B cell (primary cell): ENCODE data around the gene TPRA1. TPM values are rescaled to one million over a fixed set of nuclear protein-coding genes. Genes with fewer than 3 reads are reported as not detected.

Source experiments
- ATAC-seq: fragments of 200-7000 bp; cut with Tn5 transposase; one replicate; pipeline ENCODE4 v1.10.0; 2021; ENCODE audit warnings: low read depth, mild to moderate bottlenecking, moderate number of reproducible peaks, moderate library complexity
- CTCF ChIA-PET: fragments of 350-600 bp; sonication (Branson Sonifier 250); formaldehyde crosslinking; loops from one replicate; lab custom pipeline; 2021; ENCODE audit warnings: antibody characterized with exemption, inconsistent platforms; lab: Charles Lee
- POLR2A ChIA-PET: fragments of 350-600 bp; sonication (Branson Sonifier 250); formaldehyde crosslinking; loops from one replicate; lab custom pipeline; 2021; ENCODE audit warnings: antibody characterized with exemption; lab: Charles Lee
- DNase-seq: peaks from one replicate; pipeline ENCODE4 v3.0.0; 2013
- H2AFZ ChIP-seq: 2 replicates; pipeline ENCODE4 v1.6.1; 2012; ENCODE audit warnings: mild to moderate bottlenecking, low read depth, low read length; ENCODE audit not compliant: insufficient read depth, poor library complexity, severe bottlenecking
- H3K27ac ChIP-seq, 2 donors: 1 replicate in 1 of 2; 2 replicates in 1 of 2; pipeline ENCODE4 v1.5.1; 2012 to 2013; ENCODE audit warnings: low read length in 2 of 2, mild to moderate bottlenecking in 2 of 2, moderate library complexity in 1 of 2
- H3K27me3 ChIP-seq, 4 experiments: fragments of 200-600 bp in 1 of 4; sonication (generic) in 1 of 4; replicated peaks in 1 of 4; 1 replicate in 2 of 4; 2 replicates in 2 of 4; pipeline versions ENCODE4 v1.6.1 to v1.7.0; 2013 to 2016; ENCODE audit warnings: low read length in 3 of 4, mild to moderate bottlenecking in 2 of 4, mixed read lengths in 1 of 4, moderate library complexity in 1 of 4; ENCODE audit not compliant: insufficient read depth in 4 of 4, control insufficient read depth in 3 of 4; ENCODE audit errors: control extremely low read depth in 1 of 4
- H3K36me3 ChIP-seq, 2 experiments: replicated peaks in 1 of 2; 1 replicate in 1 of 2; 2 replicates in 1 of 2; pipeline versions ENCODE4 v1.6.1 to v1.7.1; 2013; ENCODE audit warnings: low read length in 1 of 2; ENCODE audit not compliant: insufficient read depth in 2 of 2, control insufficient read depth in 1 of 2; ENCODE audit errors: control extremely low read depth in 1 of 2, extremely low read depth in 1 of 2
- H3K4me1 ChIP-seq, 2 donors: fragments of 200-600 bp in 1 of 2; sonication (generic) in 1 of 2; 1 replicate in 1 of 2; 2 replicates in 1 of 2; pipeline versions ENCODE4 v1.5.1 to v1.6.1; 2013 to 2017; ENCODE audit warnings: low read length in 2 of 2; ENCODE audit not compliant: control insufficient read depth in 2 of 2, insufficient read depth in 2 of 2
- H3K4me2 ChIP-seq: replicated peaks from 2 replicates; pipeline ENCODE3; 2012; ENCODE audit warnings: mild to moderate bottlenecking, low read depth, low read length; ENCODE audit not compliant: poor library complexity, severe bottlenecking
- H3K4me3 ChIP-seq, 5 experiments: fragments of 200-600 bp in 1 of 5; sonication (generic) in 1 of 5; 1 replicate in 3 of 5; 2 replicates in 2 of 5; pipeline versions ENCODE4 v1.5.1 to v1.7.0; 2011 to 2016; ENCODE audit warnings: low read length in 4 of 5, mild to moderate bottlenecking in 4 of 5, low read depth in 2 of 5, control low read depth in 1 of 5, moderate library complexity in 1 of 5; ENCODE audit not compliant: insufficient read depth in 1 of 5; ENCODE audit errors: control extremely low read depth in 1 of 5, extremely low read depth in 1 of 5
- H3K79me2 ChIP-seq: fragments of 200-600 bp; sonication (generic); one replicate; pipeline ENCODE4 v1.6.0; 2016; ENCODE audit warnings: low read length; ENCODE audit not compliant: control insufficient read depth, insufficient read depth
- H3K9ac ChIP-seq: fragments of 200-600 bp; sonication (generic); 2 replicates; pipeline ENCODE4 v1.6.1; 2017; ENCODE audit warnings: mild to moderate bottlenecking, low read length, moderate library complexity
- H3K9me3 ChIP-seq, 3 donors: one replicate each; pipeline versions ENCODE4 v1.6.1 to v1.7.1; 2013; ENCODE audit warnings: low read length in 2 of 3; ENCODE audit not compliant: control insufficient read depth in 2 of 3, insufficient read depth in 1 of 3; ENCODE audit errors: control extremely low read depth in 1 of 3
- H4K20me1 ChIP-seq: 2 replicates; pipeline ENCODE4 v1.6.0; 2012; ENCODE audit warnings: mild to moderate bottlenecking, low read length; ENCODE audit not compliant: insufficient read depth, control insufficient read depth, poor library complexity, severe bottlenecking
- H3K27ac Mint-ChIP-seq: one replicate; pipeline ENCODE4 v1.8.0; 2021; ENCODE audit warnings: mixed read lengths
- H3K27me3 Mint-ChIP-seq: one replicate; pipeline ENCODE4 v1.8.0; 2021; ENCODE audit warnings: mixed read lengths
- H3K4me1 Mint-ChIP-seq: one replicate; pipeline ENCODE4 v1.8.0; 2021; ENCODE audit warnings: mixed read lengths
- H3K4me3 Mint-ChIP-seq: one replicate; pipeline ENCODE4 v1.8.0; 2021; ENCODE audit warnings: mixed read lengths
- H3K9me3 Mint-ChIP-seq: one replicate; pipeline ENCODE4 v1.8.0; 2022; ENCODE audit warnings: mixed read lengths; ENCODE audit not compliant: insufficient read depth
- EZH2 ChIP-seq: IDR thresholded peaks from 2 replicates; pipeline ENCODE4 v1.6.1; 2012; ENCODE audit warnings: borderline replicate concordance, low read depth, mild to moderate bottlenecking, moderate library complexity, low read length; ENCODE audit not compliant: insufficient read depth, poor library complexity, severe bottlenecking
- WGBS: methylation state at CpG from one replicate; pipeline ENCODE4 v1.1.5; 2013; ENCODE audit warnings: missing lambda C conversion rate; ENCODE audit not compliant: insufficient coverage; 5-methylcytosine and 5-hydroxymethylcytosine counted together
- intact Hi-C: fragments of 100-400 bp; cut with micrococcal nuclease; formaldehyde crosslinking; loops from one replicate; pipeline ENCODE4 v1.10.0; 2022
- polyA plus RNA-seq: library from polyadenylated mRNA; depleted of rRNA; stranded (reverse); fragments of >200 nt; gene quantifications from 2 replicates; pipeline ENCODE4 v1.2.3, GENCODE V29; 2012
- total RNA-seq, 2 donors: library from RNA; stranded (reverse); fragments of 120-200 nt in 1 of 2; gene quantifications; 1 replicate in 1 of 2; 2 replicates in 1 of 2; pipeline versions ENCODE4 v1.2.3 to v1.2.4, GENCODE V29; 2013 to 2022
- TF ChIP-seq, protein P1 (sequence below): fragments of 200-600 bp; IDR thresholded peaks from one replicate; pipeline ENCODE4 v1.8.0; 2022; ENCODE audit warnings: antibody characterized with exemption, mild to moderate bottlenecking

The TPRA1 gene
- total and polyA plus RNA-seq, 2 donors (not counting 1 experiment from before 2014, with no cell fraction given) = 19.8 to 27.7 TPM

DNA sequence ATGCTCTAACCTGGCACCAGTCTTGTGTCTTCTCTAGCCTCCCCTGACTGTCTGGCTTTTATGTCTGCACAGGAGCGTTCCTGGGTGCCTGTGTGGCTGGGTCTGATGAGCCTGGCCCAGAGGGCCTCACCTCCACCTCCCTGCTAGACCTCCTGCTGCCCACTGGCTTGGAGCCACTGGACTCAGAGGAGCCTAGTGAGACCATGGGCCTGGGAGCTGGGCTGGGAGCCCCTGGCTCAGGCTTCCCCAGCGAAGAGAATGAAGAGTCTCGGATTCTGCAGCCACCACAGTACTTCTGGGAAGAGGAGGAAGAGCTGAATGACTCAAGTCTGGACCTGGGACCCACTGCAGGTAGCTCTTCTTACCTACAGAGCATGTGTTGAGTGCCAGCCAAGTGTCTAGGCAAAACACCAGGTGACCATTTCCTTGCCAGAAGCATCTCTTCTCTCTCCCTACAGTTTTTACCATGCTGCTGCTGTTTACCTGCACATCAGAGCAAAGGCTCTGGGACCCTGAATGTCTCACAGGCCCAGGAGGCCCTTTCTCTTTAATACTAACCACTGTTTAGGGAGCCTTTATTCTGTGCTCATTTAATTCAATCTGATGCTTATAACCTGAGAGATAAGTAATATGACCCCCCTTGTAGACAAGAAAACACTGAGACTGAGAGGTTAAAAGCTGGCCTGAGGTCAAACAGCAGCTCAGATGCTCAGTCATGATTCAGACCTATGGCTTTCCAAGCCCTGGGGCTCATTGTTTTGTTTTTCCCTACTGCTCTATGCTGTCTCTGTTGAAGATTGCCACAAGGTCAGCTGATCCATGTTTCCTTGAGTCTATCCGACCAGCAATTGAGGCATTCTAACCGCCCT is 48.9 kb upstream of the TPRA1 start:
- WGBS = 87% methylated on average over 5 of the region's 5 CpGs
- Mint-ChIP-seq H3K27ac (no peak overlapping the region), H3K27me3 (no peaks in the 10 kb centered on the region), H3K4me1 (no peaks in the 10 kb centered on the region), H3K9me3 (no peaks in the 10 kb centered on the region), H3K4me3 (no peak overlapping the region)
- H3K9ac ChIP-seq = no peak overlapping the region
- no peaks in the 10 kb centered on the region for H3K4me1 ChIP-seq
- H3K4me2 ChIP-seq = no peak overlapping the region
- ChIA-PET CTCF (no interaction called here), POLR2A (no interaction called here)
- DNase-seq (no peak), ATAC-seq (no peak)
- no peak overlapping the region for H3K27ac ChIP-seq
- no peak overlapping the region for H3K4me3 ChIP-seq
- intact Hi-C loops = no loop called here
- TF ChIP-seq EZH2 = no peak
- TF ChIP-seq, protein P1, sequence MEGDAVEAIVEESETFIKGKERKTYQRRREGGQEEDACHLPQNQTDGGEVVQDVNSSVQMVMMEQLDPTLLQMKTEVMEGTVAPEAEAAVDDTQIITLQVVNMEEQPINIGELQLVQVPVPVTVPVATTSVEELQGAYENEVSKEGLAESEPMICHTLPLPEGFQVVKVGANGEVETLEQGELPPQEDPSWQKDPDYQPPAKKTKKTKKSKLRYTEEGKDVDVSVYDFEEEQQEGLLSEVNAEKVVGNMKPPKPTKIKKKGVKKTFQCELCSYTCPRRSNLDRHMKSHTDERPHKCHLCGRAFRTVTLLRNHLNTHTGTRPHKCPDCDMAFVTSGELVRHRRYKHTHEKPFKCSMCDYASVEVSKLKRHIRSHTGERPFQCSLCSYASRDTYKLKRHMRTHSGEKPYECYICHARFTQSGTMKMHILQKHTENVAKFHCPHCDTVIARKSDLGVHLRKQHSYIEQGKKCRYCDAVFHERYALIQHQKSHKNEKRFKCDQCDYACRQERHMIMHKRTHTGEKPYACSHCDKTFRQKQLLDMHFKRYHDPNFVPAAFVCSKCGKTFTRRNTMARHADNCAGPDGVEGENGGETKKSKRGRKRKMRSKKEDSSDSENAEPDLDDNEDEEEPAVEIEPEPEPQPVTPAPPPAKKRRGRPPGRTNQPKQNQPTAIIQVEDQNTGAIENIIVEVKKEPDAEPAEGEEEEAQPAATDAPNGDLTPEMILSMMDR = no peak
- H3K27me3 ChIP-seq = no peaks in the 10 kb centered on the region
- no peaks in the 10 kb centered on the region for H3K9me3 ChIP-seq
- H4K20me1 ChIP-seq = no peaks in the 10 kb centered on the region
- no peak overlapping the region for H2AFZ ChIP-seq
- no peaks in the 10 kb centered on the region for H3K36me3 ChIP-seq
- no peaks in the 10 kb centered on the region for H3K79me2 ChIP-seq

DNA sequence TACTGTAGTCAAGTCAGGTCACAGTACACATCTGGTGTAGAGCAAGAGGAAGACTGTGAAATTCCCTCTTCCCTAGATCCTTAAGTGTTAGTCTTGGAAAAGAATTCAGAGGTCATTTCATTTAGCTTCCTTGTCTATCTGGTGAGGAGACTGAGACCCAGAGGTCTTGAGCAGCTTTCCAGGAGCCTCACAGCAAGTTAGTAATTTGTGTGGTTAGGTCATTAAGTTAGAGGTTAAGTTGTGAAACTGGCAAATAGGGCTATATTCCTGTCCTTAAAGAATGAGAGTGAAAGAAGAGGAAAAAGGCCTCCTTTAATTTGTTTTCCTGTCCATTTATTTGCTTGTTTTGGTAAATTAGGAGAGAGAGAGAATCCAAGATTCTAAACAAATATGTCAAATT is 47.4 kb upstream of the TPRA1 start:
- no peaks in the 10 kb centered on the region for H3K9me3 Mint-ChIP-seq
- no peak for ATAC-seq
- intact Hi-C loops = no loop called here

More for the DNA sequence above, 47.4 kb upstream of the TPRA1 start:
- Histone ChIP-seq H3K4me2 (no peak overlapping the region), H3K4me1 (no peaks in the 10 kb centered on the region), H3K9me3 (no peaks in the 10 kb centered on the region), H3K9ac (no peak overlapping the region), H3K27ac (no peak overlapping the region), H2AFZ (no peak overlapping the region), H3K27me3 (no peaks in the 10 kb centered on the region), H3K36me3 (no peaks in the 10 kb centered on the region), H3K79me2 (no peaks in the 10 kb centered on the region), H3K4me3 (no peak overlapping the region), H4K20me1 (no peaks in the 10 kb centered on the region)
- no peak for TF ChIP-seq EZH2
- TF ChIP-seq, protein P1 = no peak
- CTCF ChIA-PET = no interaction called here
- H3K27ac Mint-ChIP-seq = no peak overlapping the region
- POLR2A ChIA-PET = no interaction called here
- DNase-seq = no peak
- no peaks in the 10 kb centered on the region for H3K4me1 Mint-ChIP-seq
- H3K4me3 Mint-ChIP-seq = no peak overlapping the region
- no peaks in the 10 kb centered on the region for H3K27me3 Mint-ChIP-seq
